BJ (cell line): ENCODE measurements around the gene GRK3. TPM values are rescaled to one million over a fixed set of nuclear protein-coding genes. Genes with fewer than 3 reads are reported as not detected.

Experiments
- CTCF ChIA-PET: fragments of 350-600 bp; formaldehyde crosslinking; extraction: SDS; loops from one replicate; lab custom pipeline; 2021; ENCODE audit warnings: antibody characterized with exemption, inconsistent platforms; lab: Yijun Ruan, JAX
- POLR2A ChIA-PET: fragments of 300-600 bp; sonication (Branson Sonifier 250); formaldehyde crosslinking; extraction: SDS; loops from one replicate; lab custom pipeline; 2021; ENCODE audit warnings: antibody characterized with exemption; lab: Charles Lee
- DNase-seq: peaks from one replicate; pipeline ENCODE4 v3.0.0-alpha.2; 2011; ENCODE audit warnings: low read depth
- H3K27me3 ChIP-seq: 2 replicates; pipeline ENCODE4 v1.6.0; 2011; ENCODE audit warnings: low read length; ENCODE audit not compliant: control insufficient read depth, insufficient read depth
- H3K36me3 ChIP-seq: 2 replicates; pipeline ENCODE4 v1.5.1; 2011; ENCODE audit warnings: low read length; ENCODE audit not compliant: control insufficient read depth, insufficient read depth
- H3K4me3 ChIP-seq: 2 replicates; pipeline ENCODE4 v1.5.1; 2011; ENCODE audit warnings: low read depth, mild to moderate bottlenecking, control low read depth, low read length
- CTCF ChIP-seq: IDR thresholded peaks from 2 replicates; pipeline ENCODE4 v1.5.1; 2011; ENCODE audit warnings: low read depth, mild to moderate bottlenecking, control low read depth, inconsistent platforms, low read length, moderate library complexity; ENCODE audit not compliant: insufficient read depth
- polyA plus RNA-seq: library from polyadenylated mRNA; depleted of rRNA; stranded (reverse); fragments of >200 nt; gene quantifications from 2 replicates; pipeline ENCODE4 v1.2.3, GENCODE V29; 2011

GRK3 gene
- polyA plus RNA-seq, 1 experiment = 0.72 TPM

GRCh38 chr22:25659413-25659812 is 94.9 kb downstream of the GRK3 start:
- Histone ChIP-seq H3K27me3 (no peaks in the 10 kb centered on the region), H3K36me3 (no peaks in the 10 kb centered on the region), H3K4me3 (no peak overlapping the region)
- ChIA-PET POLR2A (no interaction called here), CTCF (no interaction called here)
- DNase-seq = no peak
- TF ChIP-seq CTCF = no peak

GRCh38 chr22:25660336-25660735 is 95.9 kb downstream of the GRK3 start:
- H3K36me3 ChIP-seq = no peaks in the 10 kb centered on the region
- ChIA-PET POLR2A (no interaction called here), CTCF (no interaction called here)
- no peak overlapping the region for H3K4me3 ChIP-seq
- H3K27me3 ChIP-seq = no peaks in the 10 kb centered on the region
- no peak for DNase-seq
- TF ChIP-seq CTCF = no peak

GRCh38 chr22:25661073-25661472 is 96.6 kb downstream of the GRK3 start:
- ChIA-PET CTCF (interaction anchor here (0.7 kb wide), 1 partner anchor 11 kb away, joined by 3 read pairs; no protein-coding TSS in a partner anchor), POLR2A (no interaction called here)
- H3K36me3 ChIP-seq = no peaks in the 10 kb centered on the region
- TF ChIP-seq CTCF = no peak
- no peaks in the 10 kb centered on the region for H3K27me3 ChIP-seq
- H3K4me3 ChIP-seq = no peak overlapping the region
- no peak for DNase-seq

GRCh38 chr22:25663654-25664053 is 99.2 kb downstream of the GRK3 start:
- Histone ChIP-seq H3K27me3 (no peaks in the 10 kb centered on the region), H3K36me3 (no peaks in the 10 kb centered on the region), H3K4me3 (no peak overlapping the region)
- CTCF ChIA-PET = no interaction called here
- DNase-seq = no peak
- POLR2A ChIA-PET = no interaction called here
- TF ChIP-seq CTCF = no peak

- Histone ChIP-seq H3K36me3 (no peaks in the 10 kb centered on the region), H3K4me3 (no peak overlapping the region), H3K27me3 (no peaks in the 10 kb centered on the region)
- ChIA-PET CTCF (interaction anchor here (0.9 kb wide), 1 partner anchor 9 kb away, joined by 3 read pairs; no protein-coding TSS in a partner anchor), POLR2A (no interaction called here)
- TF ChIP-seq CTCF = no peak
- no peak for DNase-seq
Measured at GRCh38 chr22:25666308-25666707, 101.8 kb downstream of the GRK3 start.
